OCI-M2 (cell line): ENCODE data around the gene ZNF507.

ENCODE experiments used
- DNase-seq: peaks from one replicate; lab custom pipeline; 2025; ENCODE audit not compliant: unreplicated experiment; lab: John Stamatoyannopoulos, UW

Gene ZNF507

GRCh38 chr19:32345261-32346207 lies at the start of gene ZNF507:
ZNF507 (plus strand) TSS chr19:32345610; CDS start chr19:32352831, 7,221 bp downstream.
- peak; percentile 86 for DNase-seq

- no peak for DNase-seq
These were observed 48.7 kb upstream of the ZNF507 start for GRCh38 chr19:32296694-32297093.

- DNase-seq, result no peak
These were observed 42.6 kb upstream of the ZNF507 start for GRCh38 chr19:32302778-32303177.

GRCh38 chr19:32303193-32303592 lies 42.2 kb upstream of the ZNF507 start:
- DNase-seq, result no peak

GRCh38 chr19:32307591-32307990 lies 37.8 kb upstream of the ZNF507 start:
- DNase-seq, result no peak

GRCh38 chr19:32308431-32309077 lies 36.9 kb upstream of the ZNF507 start:
- no peak for DNase-seq

- DNase-seq, result no peak
These were observed 35.6 kb upstream of the ZNF507 start for GRCh38 chr19:32309711-32310390.

- DNase-seq, result no peak
These were observed 34.0 kb upstream of the ZNF507 start for GRCh38 chr19:32311371-32311770.

- DNase-seq, result no peak
These were observed 31.7 kb upstream of the ZNF507 start for GRCh38 chr19:32313569-32314265.

GRCh38 chr19:32316034-32316433 lies 29.4 kb upstream of the ZNF507 start:
- no peak for DNase-seq

- DNase-seq, result no peak
These were observed 28.3 kb upstream of the ZNF507 start for GRCh38 chr19:32317086-32317485.

- DNase-seq, result no peak
These were observed 26.4 kb upstream of the ZNF507 start for GRCh38 chr19:32318884-32319520.

- no peak for DNase-seq
These were observed 22.9 kb upstream of the ZNF507 start for GRCh38 chr19:32322541-32322940.

GRCh38 chr19:32324631-32325285 lies 20.7 kb upstream of the ZNF507 start:
- no peak for DNase-seq

- DNase-seq, result no peak
These were observed 15.1 kb upstream of the ZNF507 start for GRCh38 chr19:32330213-32330857.

- no peak for DNase-seq
These were observed 12.2 kb upstream of the ZNF507 start for GRCh38 chr19:32333227-32333626.

GRCh38 chr19:32336259-32337083 lies 8.9 kb upstream of the ZNF507 start:
- DNase-seq, result no peak

GRCh38 chr19:32337084-32337808 lies 8.2 kb upstream of the ZNF507 start:
- no peak for DNase-seq
